Stimulated activated naive CD8-positive, alpha-beta T cell treated with anti-CD3 and anti-CD28 coated beads, Interleukin-15, Interleukin-2, amounts not matched to agents 100 ng/mL and 50 ng/mL, for 24 hours (primary cell): ENCODE measurements around the gene PRAMEF11.
"Not testable (repeated sequence)": the region's sequence is repeated elsewhere in the genome, so short reads cannot be mapped to it uniquely, and the experiment has no call there.

ENCODE experiments used
- H3K27ac Mint-ChIP-seq: one replicate; pipeline ENCODE4 v1.8.0; 2021; ENCODE audit warnings: mild to moderate bottlenecking, mixed read lengths
- H3K27me3 Mint-ChIP-seq: one replicate; pipeline ENCODE4 v1.8.0; 2021; ENCODE audit warnings: mixed read lengths
- H3K36me3 Mint-ChIP-seq: one replicate; pipeline ENCODE4 v1.8.0; 2021; ENCODE audit warnings: low read depth, mixed read lengths
- H3K4me1 Mint-ChIP-seq: one replicate; pipeline ENCODE4 v1.8.0; 2021; ENCODE audit warnings: low read depth, mixed read lengths
- H3K4me3 Mint-ChIP-seq: one replicate; pipeline ENCODE4 v1.8.0; 2021; ENCODE audit warnings: mild to moderate bottlenecking, mixed read lengths
- H3K9me3 Mint-ChIP-seq: one replicate; pipeline ENCODE4 v1.8.0; 2021; ENCODE audit warnings: mixed read lengths

The PRAMEF11 gene

GRCh38 chr1:12831310-12831709 lies at the start of gene PRAMEF11:
PRAMEF11 (minus strand) TSS chr1:12831410; CDS start chr1:12828789, 2,621 bp downstream.
- H3K27ac Mint-ChIP-seq, H3K36me3 Mint-ChIP-seq, H3K4me3 Mint-ChIP-seq, H3K9me3 Mint-ChIP-seq, H3K4me1 Mint-ChIP-seq: not testable (repeated sequence)
- peaks cover 13% of the 10 kb centered on the region for H3K27me3 Mint-ChIP-seq

- H3K27ac Mint-ChIP-seq, H3K27me3 Mint-ChIP-seq, H3K9me3 Mint-ChIP-seq, H3K4me3 Mint-ChIP-seq, H3K4me1 Mint-ChIP-seq, H3K36me3 Mint-ChIP-seq: not testable (repeated sequence)
Measured at GRCh38 chr1:12878453-12878852, 47.2 kb upstream of the PRAMEF11 start.

- not testable (repeated sequence) for H3K9me3 Mint-ChIP-seq
Measured at GRCh38 chr1:12863131-12863880, 32.1 kb upstream of the PRAMEF11 start.

GRCh38 chr1:12856786-12857185 lies 25.6 kb upstream of the PRAMEF11 start, which contains the start of gene PRAMEF2:
PRAMEF2 (plus strand) TSS chr1:12857086; CDS start chr1:12859010, 1,924 bp downstream.
- not testable (repeated sequence) for H3K36me3 Mint-ChIP-seq, H3K4me3 Mint-ChIP-seq, H3K4me1 Mint-ChIP-seq, H3K27me3 Mint-ChIP-seq, H3K9me3 Mint-ChIP-seq, H3K27ac Mint-ChIP-seq

More at GRCh38 chr1:12863131-12863880, 32.1 kb upstream of the PRAMEF11 start:
- H3K27me3 Mint-ChIP-seq, H3K4me3 Mint-ChIP-seq, H3K36me3 Mint-ChIP-seq, H3K27ac Mint-ChIP-seq, H3K4me1 Mint-ChIP-seq: not testable (repeated sequence)

GRCh38 chr1:12851779-12852178 lies 20.6 kb upstream of the PRAMEF11 start:
- Mint-ChIP-seq H3K27ac (no peak overlapping the region), H3K4me1 (no peaks in the 10 kb centered on the region), H3K9me3 (peaks cover 9% of the 10 kb centered on the region), H3K36me3 (no peaks in the 10 kb centered on the region), H3K27me3 (peaks cover 8% of the 10 kb centered on the region), H3K4me3 (no peak overlapping the region)

GRCh38 chr1:12848620-12849019 lies 17.4 kb upstream of the PRAMEF11 start, which contains the start of gene HNRNPCL1:
HNRNPCL1 (minus strand) TSS chr1:12848720; CDS start chr1:12848289, 431 bp downstream.
- H3K36me3 Mint-ChIP-seq, H3K27ac Mint-ChIP-seq, H3K4me3 Mint-ChIP-seq, H3K4me1 Mint-ChIP-seq, H3K27me3 Mint-ChIP-seq, H3K9me3 Mint-ChIP-seq: not testable (repeated sequence)

GRCh38 chr1:12833251-12833650 lies 2.0 kb upstream of the PRAMEF11 start:
- H3K4me1 Mint-ChIP-seq, H3K36me3 Mint-ChIP-seq, H3K27ac Mint-ChIP-seq, H3K9me3 Mint-ChIP-seq, H3K4me3 Mint-ChIP-seq, H3K27me3 Mint-ChIP-seq: not testable (repeated sequence)

- H3K27ac Mint-ChIP-seq, H3K4me3 Mint-ChIP-seq, H3K4me1 Mint-ChIP-seq, H3K9me3 Mint-ChIP-seq, H3K36me3 Mint-ChIP-seq: not testable (repeated sequence)
- H3K27me3 Mint-ChIP-seq: peaks cover 22% of the 10 kb centered on the region
Measured at GRCh38 chr1:12819061-12819460, 12.1 kb downstream of the PRAMEF11 start.

- Mint-ChIP-seq H3K36me3 (no peaks in the 10 kb centered on the region), H3K9me3 (no peaks in the 10 kb centered on the region)
Measured at GRCh38 chr1:12811409-12811784, 19.8 kb downstream of the PRAMEF11 start.

GRCh38 chr1:12810691-12811408 lies 20.4 kb downstream of the PRAMEF11 start:
- Mint-ChIP-seq H3K36me3 (no peaks in the 10 kb centered on the region), H3K27me3 (peaks cover 9% of the 10 kb centered on the region), H3K9me3 (peaks cover 2% of the 10 kb centered on the region), H3K4me3 (no peak overlapping the region), H3K27ac (no peak overlapping the region), H3K4me1 (no peaks in the 10 kb centered on the region)

More at GRCh38 chr1:12811409-12811784, 19.8 kb downstream of the PRAMEF11 start:
- Mint-ChIP-seq H3K27ac (no peak overlapping the region), H3K27me3 (peaks cover 9% of the 10 kb centered on the region), H3K4me3 (no peak overlapping the region), H3K4me1 (no peaks in the 10 kb centered on the region)

- Mint-ChIP-seq H3K36me3 (peaks cover 4% of the 10 kb centered on the region), H3K27me3 (peaks cover 10% of the 10 kb centered on the region), H3K27ac (no peak overlapping the region), H3K4me1 (no peaks in the 10 kb centered on the region), H3K9me3 (peaks cover 6% of the 10 kb centered on the region), H3K4me3 (no peak overlapping the region)
Measured at GRCh38 chr1:12809933-12810332, 21.3 kb downstream of the PRAMEF11 start.

- H3K27me3 Mint-ChIP-seq: peaks cover 3% of the 10 kb centered on the region
- H3K4me3 Mint-ChIP-seq: no peak overlapping the region
- H3K36me3 Mint-ChIP-seq: no peaks in the 10 kb centered on the region
- H3K27ac Mint-ChIP-seq: no peak overlapping the region
- H3K9me3 Mint-ChIP-seq: peaks cover 4% of the 10 kb centered on the region
- no peaks in the 10 kb centered on the region for H3K4me1 Mint-ChIP-seq
Measured at GRCh38 chr1:12799730-12800129, 31.5 kb downstream of the PRAMEF11 start.

GRCh38 chr1:12798911-12799310 lies 32.3 kb downstream of the PRAMEF11 start:
- H3K27ac Mint-ChIP-seq: no peak overlapping the region
- no peaks in the 10 kb centered on the region for H3K36me3 Mint-ChIP-seq
- H3K27me3 Mint-ChIP-seq: no peaks in the 10 kb centered on the region
- no peak overlapping the region for H3K4me3 Mint-ChIP-seq
- no peaks in the 10 kb centered on the region for H3K4me1 Mint-ChIP-seq
- H3K9me3 Mint-ChIP-seq: no peaks in the 10 kb centered on the region

- H3K27ac Mint-ChIP-seq, H3K27me3 Mint-ChIP-seq, H3K4me3 Mint-ChIP-seq, H3K4me1 Mint-ChIP-seq, H3K9me3 Mint-ChIP-seq, H3K36me3 Mint-ChIP-seq: not testable (repeated sequence)
Measured at GRCh38 chr1:12791097-12791496, 40.1 kb downstream of the PRAMEF11 start, which contains the start of gene PRAMEF1. PRAMEF1 (plus strand) TSS chr1:12791397; CDS start chr1:12793228, 1,831 bp downstream.

GRCh38 chr1:12784729-12785128 lies 46.5 kb downstream of the PRAMEF11 start:
- not testable (repeated sequence) for H3K27ac Mint-ChIP-seq, H3K4me3 Mint-ChIP-seq, H3K4me1 Mint-ChIP-seq, H3K27me3 Mint-ChIP-seq, H3K36me3 Mint-ChIP-seq
- peaks cover 15% of the 10 kb centered on the region for H3K9me3 Mint-ChIP-seq
